ENCODE measurements around the gene SLF2.

GRCh38 chr10:100993986-100994708 lies 81.4 kb downstream of the SLF2 start:
- TF ChIP-seq, protein P1, sequence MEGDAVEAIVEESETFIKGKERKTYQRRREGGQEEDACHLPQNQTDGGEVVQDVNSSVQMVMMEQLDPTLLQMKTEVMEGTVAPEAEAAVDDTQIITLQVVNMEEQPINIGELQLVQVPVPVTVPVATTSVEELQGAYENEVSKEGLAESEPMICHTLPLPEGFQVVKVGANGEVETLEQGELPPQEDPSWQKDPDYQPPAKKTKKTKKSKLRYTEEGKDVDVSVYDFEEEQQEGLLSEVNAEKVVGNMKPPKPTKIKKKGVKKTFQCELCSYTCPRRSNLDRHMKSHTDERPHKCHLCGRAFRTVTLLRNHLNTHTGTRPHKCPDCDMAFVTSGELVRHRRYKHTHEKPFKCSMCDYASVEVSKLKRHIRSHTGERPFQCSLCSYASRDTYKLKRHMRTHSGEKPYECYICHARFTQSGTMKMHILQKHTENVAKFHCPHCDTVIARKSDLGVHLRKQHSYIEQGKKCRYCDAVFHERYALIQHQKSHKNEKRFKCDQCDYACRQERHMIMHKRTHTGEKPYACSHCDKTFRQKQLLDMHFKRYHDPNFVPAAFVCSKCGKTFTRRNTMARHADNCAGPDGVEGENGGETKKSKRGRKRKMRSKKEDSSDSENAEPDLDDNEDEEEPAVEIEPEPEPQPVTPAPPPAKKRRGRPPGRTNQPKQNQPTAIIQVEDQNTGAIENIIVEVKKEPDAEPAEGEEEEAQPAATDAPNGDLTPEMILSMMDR (IDR thresholded peaks at IDR 0.05) = peak in 1 of 3 donors; percentile 13
- TF ChIP-seq POLR2A (IDR thresholded peaks at IDR 0.05) = no peak

Data from lower leg skin (tissue), 3 donors.